Fibroblast of gingiva (primary cell): ENCODE data around the gene EDN2.

Experiments
- DNase-seq: peaks from one replicate; pipeline ENCODE4 v3.0.0-alpha.2; 2011; ENCODE audit warnings: low read depth

EDN2 gene

DNA sequence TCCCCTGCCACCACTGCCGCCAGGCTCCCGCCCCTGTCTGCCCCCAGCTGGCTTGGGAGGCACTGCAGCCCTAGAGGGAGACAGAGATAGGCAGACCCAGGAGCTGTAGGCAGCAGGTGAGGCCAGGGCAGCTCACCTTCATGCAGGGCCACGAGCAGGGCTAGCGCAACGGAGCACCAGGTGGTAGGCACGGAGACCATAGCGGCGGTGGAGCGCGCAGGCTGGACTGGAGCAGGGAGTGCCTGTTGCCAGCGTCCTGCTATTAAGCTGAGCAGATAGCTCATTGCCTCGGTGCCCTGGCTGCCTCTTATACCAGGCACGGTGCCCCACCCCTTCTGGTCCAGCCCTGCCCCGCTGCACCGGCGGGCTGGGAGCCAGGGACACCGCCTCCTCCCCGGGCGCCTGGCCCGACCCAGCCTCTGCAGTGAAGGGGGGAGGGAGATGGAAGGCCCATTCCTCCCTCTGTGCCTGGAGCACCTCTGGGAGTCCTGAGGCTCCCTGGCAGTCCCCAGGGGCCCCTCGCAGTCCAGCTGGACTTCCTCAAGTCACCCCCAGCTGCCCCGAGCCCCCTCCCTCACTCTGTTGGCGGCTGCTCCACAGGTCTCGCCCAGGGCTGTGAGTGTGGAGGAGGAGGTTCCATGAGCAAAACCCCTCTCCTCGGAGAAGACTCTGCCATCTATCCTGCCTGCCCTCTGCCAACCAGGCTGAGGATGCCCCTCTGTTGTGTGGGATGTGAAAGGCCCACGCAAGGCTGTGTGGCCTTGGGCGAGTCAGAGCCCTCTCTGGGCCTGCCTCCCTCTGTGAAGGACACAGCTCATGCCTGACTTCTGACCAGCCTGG lies at the start of gene EDN2:
Gene EDN2, minus strand, starts transcription at position 282 of the 840 bp plus-strand sequence. Its CDS starts 82 bp downstream, at position 200.
- no peak for DNase-seq

- no peak for DNase-seq
Measured at GRCh38 chr1:41533731-41534080, 49.2 kb upstream of the EDN2 start.

- DNase-seq, result no peak
Measured at GRCh38 chr1:41533016-41533730, 48.7 kb upstream of the EDN2 start.

GRCh38 chr1:41532206-41532975 lies 47.9 kb upstream of the EDN2 start:
- no peak for DNase-seq

- DNase-seq, result no peak
Measured at GRCh38 chr1:41530411-41530810, 45.9 kb upstream of the EDN2 start.

DNA sequence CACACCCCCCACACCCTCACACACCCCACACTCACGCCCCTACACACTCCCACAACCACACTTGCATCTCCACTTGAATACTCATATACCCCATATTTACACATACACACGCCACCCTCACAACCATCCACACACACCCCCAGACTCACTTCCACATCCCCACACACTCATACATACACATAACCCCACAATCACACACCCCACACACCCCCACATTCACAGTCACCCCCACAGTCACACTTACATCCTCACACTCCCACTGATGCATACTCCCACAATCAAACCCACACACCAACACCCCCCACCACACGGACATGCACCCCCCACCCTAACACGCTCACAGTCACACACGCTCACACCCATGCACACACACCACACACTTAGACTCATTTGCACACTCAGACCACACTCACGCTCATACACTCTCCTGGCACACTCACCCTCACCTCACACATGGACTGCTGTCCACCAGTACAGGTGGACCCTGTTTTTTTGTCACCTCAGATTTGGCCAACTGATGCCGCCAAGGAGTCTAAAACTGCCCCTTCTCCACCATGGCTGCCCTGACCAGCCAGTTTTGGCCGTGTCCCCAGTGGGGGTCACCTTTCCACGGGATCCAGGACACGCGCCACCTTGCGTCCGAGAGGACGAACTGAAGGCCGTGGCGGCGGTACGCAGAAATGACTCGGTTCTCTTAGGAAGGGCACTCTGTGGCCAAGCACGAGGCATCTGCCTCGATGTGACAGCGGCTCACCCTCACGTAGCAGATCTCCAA lies 45.3 kb upstream of the EDN2 start:
- DNase-seq, result no peak

DNA sequence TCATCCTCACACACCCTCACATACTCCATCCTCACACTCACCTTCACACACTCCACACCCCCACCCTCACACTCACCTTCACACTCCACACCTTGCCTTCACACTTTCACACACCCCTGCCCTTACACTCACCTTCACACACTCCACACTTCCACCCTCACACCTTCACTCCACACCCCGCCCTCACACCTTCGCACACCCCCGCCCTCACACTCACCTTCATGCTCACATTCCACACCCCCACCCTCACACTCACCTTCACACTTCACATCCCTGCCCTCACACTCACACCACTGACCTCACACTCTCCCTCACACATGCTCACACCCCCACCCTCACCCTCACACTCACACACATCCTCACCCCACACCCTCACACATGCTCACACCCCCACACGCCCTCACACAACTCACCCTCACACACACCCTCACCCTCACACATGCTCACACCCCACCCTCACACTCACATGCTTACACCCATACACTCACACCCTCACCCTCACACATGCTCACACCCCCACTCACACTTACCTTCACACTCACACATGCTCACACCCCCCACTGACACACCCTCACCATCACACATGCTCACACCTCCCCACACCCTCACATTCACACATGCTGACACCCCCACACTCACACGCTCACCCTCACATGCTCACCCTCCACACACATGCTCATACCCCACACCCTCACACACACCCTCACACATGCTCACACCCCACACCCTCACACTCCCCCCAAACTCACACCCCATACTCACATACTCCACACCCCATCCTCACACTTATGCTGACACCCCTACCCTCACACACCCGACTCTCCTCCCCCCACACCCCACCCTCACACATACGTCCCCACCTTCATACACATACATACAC lies 44.5 kb upstream of the EDN2 start:
- no peak for DNase-seq

GRCh38 chr1:41528106-41528505 lies 43.6 kb upstream of the EDN2 start:
- no peak for DNase-seq

DNA sequence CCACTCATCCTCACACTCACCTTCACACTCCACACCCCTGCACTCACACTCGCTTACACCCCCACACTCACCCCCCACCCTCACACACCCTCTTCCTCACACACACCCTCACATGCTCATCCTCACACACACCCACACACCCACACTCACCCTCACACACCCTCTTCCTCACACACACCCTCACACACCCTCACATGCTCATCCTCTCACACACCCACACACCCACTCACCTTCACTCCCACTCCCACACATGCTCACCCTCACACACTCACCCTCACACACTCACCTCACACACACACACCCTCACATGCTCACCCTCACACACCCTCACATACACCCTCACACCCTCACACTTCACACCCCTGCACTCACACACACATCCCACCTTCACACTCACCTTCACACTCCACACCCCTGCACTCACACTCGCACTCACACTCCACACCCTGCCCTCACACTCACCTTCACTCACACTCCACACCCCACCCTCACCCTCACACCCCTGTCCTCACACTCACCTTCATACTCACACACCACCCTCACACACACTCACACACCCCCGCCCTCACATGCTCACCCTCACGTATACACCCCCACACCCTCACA lies 42.6 kb upstream of the EDN2 start:
- DNase-seq, result no peak

DNA sequence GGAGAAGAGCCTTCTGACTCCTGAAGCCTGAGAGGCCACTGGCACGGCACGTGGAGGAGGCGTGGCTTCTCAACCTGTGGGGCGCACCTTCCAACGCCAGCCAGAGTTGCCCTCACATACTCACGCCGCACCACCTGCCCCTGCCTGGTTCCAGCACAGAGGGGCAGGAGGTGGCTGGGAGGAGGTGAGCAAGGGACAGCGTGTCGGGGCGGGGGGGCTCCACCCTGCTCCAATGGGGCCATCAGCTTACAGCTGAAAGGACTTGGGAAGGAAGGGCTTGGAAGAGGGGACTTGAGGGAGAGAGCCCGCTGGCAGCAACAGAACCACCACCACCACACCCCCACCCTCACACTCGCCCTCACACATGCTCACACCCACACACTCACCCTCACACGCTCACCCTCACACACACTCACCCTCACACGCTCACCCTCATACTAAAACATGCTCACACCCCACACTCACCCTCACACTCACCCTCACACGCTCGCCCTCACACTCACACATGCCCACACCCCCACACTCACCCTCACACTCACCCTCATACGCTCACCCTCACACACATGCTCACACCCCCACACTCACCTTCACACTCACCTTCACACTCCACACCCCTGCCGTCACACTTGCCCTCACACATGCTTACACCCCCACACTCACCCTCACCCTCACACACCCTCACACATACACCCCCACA lies 41.6 kb upstream of the EDN2 start:
- no peak for DNase-seq

GRCh38 chr1:41524676-41525675 lies 40.5 kb upstream of the EDN2 start:
- no peak for DNase-seq

DNA sequence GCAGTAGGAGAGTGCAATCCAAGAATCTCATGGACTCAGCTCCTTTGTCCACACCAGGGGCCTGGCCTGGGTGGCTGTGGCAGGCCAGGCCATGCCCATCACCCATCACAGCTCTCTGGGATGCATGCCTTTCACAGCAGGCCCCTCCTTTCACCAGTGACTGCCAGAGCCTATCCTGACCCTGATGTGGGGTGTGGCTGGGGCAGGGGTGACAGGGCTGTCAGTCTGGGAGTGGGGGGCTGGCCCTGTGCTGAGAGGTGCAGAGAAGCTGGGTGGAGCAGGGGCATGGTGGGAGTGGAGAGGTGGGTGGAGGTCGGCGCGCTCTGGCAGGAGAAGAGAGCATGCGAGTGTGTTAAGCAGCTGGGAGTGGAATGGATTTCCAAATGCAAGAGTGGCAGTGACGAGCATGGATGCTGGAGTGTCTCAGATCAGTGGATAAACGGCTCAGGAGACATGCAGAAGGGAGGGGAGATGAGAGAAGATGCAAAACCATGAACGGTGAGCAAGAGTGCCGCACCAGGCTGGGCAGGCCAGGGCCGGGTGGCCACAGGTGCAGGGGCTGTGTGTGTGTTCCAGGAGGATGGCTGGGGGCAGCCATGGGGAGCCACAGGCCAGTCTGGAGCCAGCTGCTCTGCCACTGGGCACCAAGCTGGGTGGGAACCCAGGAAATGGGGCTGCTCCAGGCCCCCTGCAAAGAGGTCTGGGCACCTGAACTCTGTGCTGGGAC lies 39.6 kb upstream of the EDN2 start:
- DNase-seq, result no peak

GRCh38 chr1:41523071-41523470 lies 38.6 kb upstream of the EDN2 start:
- DNase-seq, result no peak

GRCh38 chr1:41521766-41522165 lies 37.3 kb upstream of the EDN2 start:
- DNase-seq, result no peak

- no peak for DNase-seq
Measured at GRCh38 chr1:41520951-41521752, 36.7 kb upstream of the EDN2 start.

- DNase-seq, result no peak
Measured at GRCh38 chr1:41519667-41520066, 35.2 kb upstream of the EDN2 start.

- no peak for DNase-seq
Measured at GRCh38 chr1:41518471-41518870, 34.0 kb upstream of the EDN2 start.
